Neural progenitor cell (in vitro differentiated cells): Measurements from ENCODE around the gene ABLIM2.

ENCODE experiments used
- CTCF ChIP-seq: fragments of 200-600 bp; sonication (generic); IDR thresholded peaks from 2 replicates; pipeline ENCODE4 v1.5.1; 2017; ENCODE audit warnings: antibody characterized with exemption, mild to moderate bottlenecking
- EZH2phosphoT487 ChIP-seq: fragments of 200-600 bp; sonication (generic); IDR thresholded peaks from 2 replicates; pipeline ENCODE4 v1.6.1; 2017; ENCODE audit warnings: antibody characterized with exemption

DNA sequence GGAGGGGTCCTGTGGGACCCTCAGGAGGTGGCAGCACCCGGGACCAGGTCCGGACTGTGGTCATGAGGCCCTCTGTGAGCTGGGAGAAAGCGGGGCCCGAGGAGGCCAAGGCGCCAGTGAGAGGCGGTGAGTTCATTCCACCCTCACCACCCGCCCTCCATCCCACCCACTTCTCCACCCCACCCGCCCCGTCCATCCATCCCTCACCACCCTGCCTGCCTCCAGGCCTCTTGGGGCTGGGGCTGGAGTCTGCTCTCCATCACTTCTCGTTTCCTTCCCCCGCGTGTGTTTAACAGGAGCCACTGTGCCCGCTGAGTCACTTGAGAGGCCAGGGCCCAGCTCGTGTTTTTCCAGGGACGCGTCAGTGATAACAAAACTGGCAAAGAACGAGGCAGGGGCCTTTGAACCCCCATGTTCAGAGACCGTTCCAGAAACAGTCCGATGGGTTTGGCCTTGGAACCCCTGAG is 46.7 kb upstream of the ABLIM2 start:
- no peak for TF ChIP-seq CTCF
- TF ChIP-seq EZH2phosphoT487, result no peak
